Measurements from ENCODE around the gene CD300LB. TPM values are rescaled to one million over a fixed set of nuclear protein-coding genes. Genes with fewer than 3 reads are reported as not detected.

The CD300LB gene
- total RNA-seq, 1 experiment from 2014 or later, result not detected

DNA sequence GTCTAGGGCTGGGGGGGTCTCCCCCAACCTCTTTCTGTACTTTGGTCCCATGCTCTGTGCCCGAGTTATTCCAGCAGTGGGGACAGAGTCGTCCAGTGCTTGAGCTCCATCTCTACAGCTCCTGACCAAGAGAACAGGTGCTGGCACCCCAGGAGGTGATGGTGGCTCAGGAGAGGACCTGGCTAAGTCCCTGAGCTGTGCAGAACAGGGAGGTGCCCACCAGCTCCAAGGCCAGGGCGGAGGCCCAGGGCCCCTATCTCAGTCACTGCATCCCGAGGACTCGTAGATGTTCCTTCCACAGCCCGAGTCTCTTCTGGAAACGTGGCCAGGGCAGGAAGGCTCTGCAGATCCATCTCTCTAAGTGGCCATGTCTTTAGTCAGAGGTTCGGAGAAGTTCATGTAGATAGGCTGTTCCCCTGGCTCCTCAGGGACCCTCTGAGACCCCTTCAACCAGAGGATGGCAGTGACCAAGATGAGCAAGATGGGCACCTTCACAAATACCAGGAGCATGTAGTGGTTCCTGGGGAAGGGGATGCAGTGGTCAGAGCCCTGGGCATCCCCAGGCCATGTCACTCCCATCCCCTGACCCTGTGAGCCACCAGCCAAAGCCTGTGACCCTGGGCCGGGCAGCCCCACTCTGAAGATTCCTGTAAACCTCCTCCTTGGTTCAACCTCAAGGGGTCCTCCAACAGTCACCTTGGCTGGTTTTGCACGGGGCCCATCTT, 8.7 kb downstream of the CD300LB start (continued):
- TF ChIP-seq, protein P1, sequence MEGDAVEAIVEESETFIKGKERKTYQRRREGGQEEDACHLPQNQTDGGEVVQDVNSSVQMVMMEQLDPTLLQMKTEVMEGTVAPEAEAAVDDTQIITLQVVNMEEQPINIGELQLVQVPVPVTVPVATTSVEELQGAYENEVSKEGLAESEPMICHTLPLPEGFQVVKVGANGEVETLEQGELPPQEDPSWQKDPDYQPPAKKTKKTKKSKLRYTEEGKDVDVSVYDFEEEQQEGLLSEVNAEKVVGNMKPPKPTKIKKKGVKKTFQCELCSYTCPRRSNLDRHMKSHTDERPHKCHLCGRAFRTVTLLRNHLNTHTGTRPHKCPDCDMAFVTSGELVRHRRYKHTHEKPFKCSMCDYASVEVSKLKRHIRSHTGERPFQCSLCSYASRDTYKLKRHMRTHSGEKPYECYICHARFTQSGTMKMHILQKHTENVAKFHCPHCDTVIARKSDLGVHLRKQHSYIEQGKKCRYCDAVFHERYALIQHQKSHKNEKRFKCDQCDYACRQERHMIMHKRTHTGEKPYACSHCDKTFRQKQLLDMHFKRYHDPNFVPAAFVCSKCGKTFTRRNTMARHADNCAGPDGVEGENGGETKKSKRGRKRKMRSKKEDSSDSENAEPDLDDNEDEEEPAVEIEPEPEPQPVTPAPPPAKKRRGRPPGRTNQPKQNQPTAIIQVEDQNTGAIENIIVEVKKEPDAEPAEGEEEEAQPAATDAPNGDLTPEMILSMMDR (IDR thresholded peaks at IDR 0.05), result no peak
- TF ChIP-seq ZNF121 (CRISPR knock-in tag; IDR thresholded peaks at IDR 0.05) (no peak), RELA (CRISPR knock-in tag; IDR thresholded peaks at IDR 0.05; ENCODE audit: borderline replicate concordance) (no peak), FOXP4 (CRISPR knock-in tag; IDR thresholded peaks at IDR 0.05) (no peak)

DNA sequence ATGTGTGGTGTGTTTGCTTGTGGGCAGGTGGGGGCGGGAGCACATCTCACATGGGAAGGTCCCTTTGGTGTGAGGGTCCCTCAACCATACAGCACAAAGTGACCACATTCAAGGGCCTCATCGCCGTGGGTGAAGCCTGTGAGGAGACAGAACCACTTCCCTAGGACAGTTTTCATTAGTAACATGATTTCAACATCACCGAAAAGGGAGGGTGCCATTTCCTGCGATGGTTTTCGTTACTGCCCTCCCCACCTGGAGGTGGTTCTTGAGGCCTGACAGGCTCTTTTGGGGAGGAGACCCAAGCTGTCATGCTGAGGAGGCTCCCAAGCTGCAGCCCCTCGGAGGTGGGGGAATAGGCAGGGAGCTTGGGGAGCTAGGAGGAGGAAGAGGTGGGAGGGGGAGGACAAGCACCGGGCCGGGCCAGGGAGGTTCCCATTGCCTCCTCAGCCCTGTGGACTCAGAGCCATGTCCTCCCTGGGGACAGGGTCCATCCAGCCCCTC, 9.5 kb downstream of the CD300LB start:
- ATAC-seq, result no peak
- no peak for DNase-seq (ENCODE audit: low spot score)
- ChIA-PET POLR2A (no interaction called here), CTCF (no interaction called here)
- no peaks in the 10 kb centered on the region for H3K4me1 Mint-ChIP-seq
- H3K27ac Mint-ChIP-seq, result no peak overlapping the region
- TF ChIP-seq NR2C2 (CRISPR knock-in tag; IDR thresholded peaks at IDR 0.05) (no peak), SMAD4 (CRISPR knock-in tag; IDR thresholded peaks at IDR 0.05) (no peak), PRRX2 (CRISPR knock-in tag; IDR thresholded peaks at IDR 0.05) (no peak), RELA (CRISPR knock-in tag; IDR thresholded peaks at IDR 0.05; ENCODE audit: borderline replicate concordance) (no peak), ETV6 (CRISPR knock-in tag; IDR thresholded peaks at IDR 0.05) (no peak), ZNF138 (CRISPR knock-in tag; conservative IDR thresholded peaks at IDR 0.05) (no peak), ZNF219 (CRISPR knock-in tag; IDR thresholded peaks at IDR 0.05; ENCODE audit: borderline replicate concordance) (no peak), ZNF512 (CRISPR knock-in tag; IDR thresholded peaks at IDR 0.05; ENCODE audit: borderline replicate concordance) (no peak), CREB1 (CRISPR knock-in tag; IDR thresholded peaks at IDR 0.05) (no peak), NR1H2 (CRISPR knock-in tag; IDR thresholded peaks at IDR 0.05) (no peak), E2F5 (CRISPR knock-in tag; IDR thresholded peaks at IDR 0.05) (no peak), E2F4 (CRISPR knock-in tag; IDR thresholded peaks at IDR 0.05; ENCODE audit: borderline replicate concordance, low read depth) (no peak), CREM (CRISPR knock-in tag; IDR thresholded peaks at IDR 0.05) (no peak)
- TF ChIP-seq, protein P2, sequence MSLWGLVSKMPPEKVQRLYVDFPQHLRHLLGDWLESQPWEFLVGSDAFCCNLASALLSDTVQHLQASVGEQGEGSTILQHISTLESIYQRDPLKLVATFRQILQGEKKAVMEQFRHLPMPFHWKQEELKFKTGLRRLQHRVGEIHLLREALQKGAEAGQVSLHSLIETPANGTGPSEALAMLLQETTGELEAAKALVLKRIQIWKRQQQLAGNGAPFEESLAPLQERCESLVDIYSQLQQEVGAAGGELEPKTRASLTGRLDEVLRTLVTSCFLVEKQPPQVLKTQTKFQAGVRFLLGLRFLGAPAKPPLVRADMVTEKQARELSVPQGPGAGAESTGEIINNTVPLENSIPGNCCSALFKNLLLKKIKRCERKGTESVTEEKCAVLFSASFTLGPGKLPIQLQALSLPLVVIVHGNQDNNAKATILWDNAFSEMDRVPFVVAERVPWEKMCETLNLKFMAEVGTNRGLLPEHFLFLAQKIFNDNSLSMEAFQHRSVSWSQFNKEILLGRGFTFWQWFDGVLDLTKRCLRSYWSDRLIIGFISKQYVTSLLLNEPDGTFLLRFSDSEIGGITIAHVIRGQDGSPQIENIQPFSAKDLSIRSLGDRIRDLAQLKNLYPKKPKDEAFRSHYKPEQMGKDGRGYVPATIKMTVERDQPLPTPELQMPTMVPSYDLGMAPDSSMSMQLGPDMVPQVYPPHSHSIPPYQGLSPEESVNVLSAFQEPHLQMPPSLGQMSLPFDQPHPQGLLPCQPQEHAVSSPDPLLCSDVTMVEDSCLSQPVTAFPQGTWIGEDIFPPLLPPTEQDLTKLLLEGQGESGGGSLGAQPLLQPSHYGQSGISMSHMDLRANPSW (CRISPR knock-in tag; conservative IDR thresholded peaks at IDR 0.05; ENCODE audit: low read depth), result no peak
- TF ChIP-seq, protein P3, sequence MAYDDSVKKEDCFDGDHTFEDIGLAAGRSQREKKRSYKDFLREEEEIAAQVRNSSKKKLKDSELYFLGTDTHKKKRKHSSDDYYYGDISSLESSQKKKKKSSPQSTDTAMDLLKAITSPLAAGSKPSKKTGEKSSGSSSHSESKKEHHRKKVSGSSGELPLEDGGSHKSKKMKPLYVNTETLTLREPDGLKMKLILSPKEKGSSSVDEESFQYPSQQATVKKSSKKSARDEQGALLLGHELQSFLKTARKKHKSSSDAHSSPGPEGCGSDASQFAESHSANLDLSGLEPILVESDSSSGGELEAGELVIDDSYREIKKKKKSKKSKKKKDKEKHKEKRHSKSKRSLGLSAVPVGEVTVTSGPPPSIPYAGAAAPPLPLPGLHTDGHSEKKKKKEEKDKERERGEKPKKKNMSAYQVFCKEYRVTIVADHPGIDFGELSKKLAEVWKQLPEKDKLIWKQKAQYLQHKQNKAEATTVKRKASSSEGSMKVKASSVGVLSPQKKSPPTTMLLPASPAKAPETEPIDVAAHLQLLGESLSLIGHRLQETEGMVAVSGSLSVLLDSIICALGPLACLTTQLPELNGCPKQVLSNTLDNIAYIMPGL (CRISPR knock-in tag; IDR thresholded peaks at IDR 0.05), result no peak
- TF ChIP-seq, protein P4, sequence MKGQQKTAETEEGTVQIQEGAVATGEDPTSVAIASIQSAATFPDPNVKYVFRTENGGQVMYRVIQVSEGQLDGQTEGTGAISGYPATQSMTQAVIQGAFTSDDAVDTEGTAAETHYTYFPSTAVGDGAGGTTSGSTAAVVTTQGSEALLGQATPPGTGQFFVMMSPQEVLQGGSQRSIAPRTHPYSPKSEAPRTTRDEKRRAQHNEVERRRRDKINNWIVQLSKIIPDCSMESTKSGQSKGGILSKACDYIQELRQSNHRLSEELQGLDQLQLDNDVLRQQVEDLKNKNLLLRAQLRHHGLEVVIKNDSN (CRISPR knock-in tag; IDR thresholded peaks at IDR 0.05), result no peak
- no peaks in the 10 kb centered on the region; the same call in 1 of the 2 replicates for H3K36me3 Mint-ChIP-seq
- peaks cover 14% of the 10 kb centered on the region for H3K27me3 Mint-ChIP-seq (ENCODE audit: low read depth)
- H3K9me3 Mint-ChIP-seq, result peaks cover 42% of the 10 kb centered on the region
- H3K4me3 Mint-ChIP-seq, result no peak overlapping the region
